ENCODE measurements around the gene CASK. TPM values are rescaled to one million over a fixed set of nuclear protein-coding genes. Genes with fewer than 3 reads are reported as not detected.
"Not testable (repeated sequence)": the region's sequence is repeated elsewhere in the genome, so short reads cannot be mapped to it uniquely, and the experiment has no call there.

Gene CASK
- total RNA-seq, 2 donors from 2014 or later = 88.3 to 112 TPM

DNA sequence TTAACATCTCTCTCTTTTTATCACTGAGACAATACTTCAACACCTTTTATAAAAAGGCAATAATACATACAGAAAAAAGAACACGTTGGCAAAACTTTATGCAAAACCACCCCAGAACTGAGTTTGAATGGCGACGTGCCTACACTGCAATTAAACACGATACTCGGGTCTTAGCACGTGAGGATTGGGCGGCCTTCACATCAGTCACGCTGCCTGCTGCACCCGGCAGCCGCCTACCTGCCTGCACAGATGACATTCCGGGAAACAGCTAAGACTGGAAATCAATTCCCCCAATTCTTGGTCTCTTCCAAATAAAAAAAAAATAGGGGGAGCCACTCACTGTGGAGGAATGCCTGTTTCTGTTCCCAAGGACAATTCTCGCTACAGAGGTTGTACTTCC lies 408.0 kb downstream of the CASK start:
- intact Hi-C loops (cut with DNase I, micrococcal nuclease) = no loop called here
- DNase-seq (no peak), ATAC-seq (no peak)

DNA sequence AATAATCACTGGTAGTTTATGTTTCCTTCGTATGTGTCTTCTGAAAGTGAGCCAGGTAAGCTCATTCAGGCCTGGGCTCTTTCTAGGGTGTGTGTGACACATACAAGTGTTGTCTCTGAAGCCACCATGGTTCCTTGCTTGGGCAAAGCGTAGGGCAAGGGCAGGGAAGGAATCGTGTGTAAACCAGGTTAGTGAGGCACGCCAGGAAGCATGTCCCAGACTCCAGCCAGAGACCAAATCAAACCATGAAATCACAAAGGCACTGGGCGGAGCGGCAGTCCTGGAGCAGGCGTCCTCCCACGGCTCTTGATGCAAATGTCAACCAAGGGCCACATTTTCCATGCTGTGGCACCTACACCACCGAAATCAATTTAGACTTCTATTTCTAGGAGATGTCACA lies 409.2 kb downstream of the CASK start:
- intact Hi-C loops (cut with DNase I, micrococcal nuclease) = no loop called here
- DNase-seq = no peak

DNA sequence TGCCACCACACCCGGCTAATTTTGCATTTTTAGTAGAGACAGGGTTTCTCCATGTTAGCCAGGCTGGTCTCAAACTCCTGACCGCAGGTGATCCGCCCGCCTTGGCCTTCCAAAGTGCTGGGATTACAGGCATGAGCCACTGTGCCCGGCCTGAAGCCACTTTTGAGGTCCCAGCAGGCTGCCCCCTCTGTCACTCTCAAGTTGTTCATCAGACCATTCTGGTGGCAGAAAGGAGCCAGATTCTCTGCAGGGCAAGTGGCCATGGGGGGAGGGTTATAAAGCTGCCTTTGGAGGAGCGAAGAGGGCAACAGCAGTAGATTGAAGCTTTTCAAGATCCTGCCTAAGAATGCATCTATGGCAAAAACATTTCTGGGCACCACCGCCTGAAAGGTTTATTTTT lies 410.5 kb downstream of the CASK start:
- intact Hi-C loops (cut with DNase I, micrococcal nuclease); DNase-seq; ATAC-seq: not testable (repeated sequence)

More for the DNA sequence above, 409.2 kb downstream of the CASK start:
- no peak for ATAC-seq

DNA sequence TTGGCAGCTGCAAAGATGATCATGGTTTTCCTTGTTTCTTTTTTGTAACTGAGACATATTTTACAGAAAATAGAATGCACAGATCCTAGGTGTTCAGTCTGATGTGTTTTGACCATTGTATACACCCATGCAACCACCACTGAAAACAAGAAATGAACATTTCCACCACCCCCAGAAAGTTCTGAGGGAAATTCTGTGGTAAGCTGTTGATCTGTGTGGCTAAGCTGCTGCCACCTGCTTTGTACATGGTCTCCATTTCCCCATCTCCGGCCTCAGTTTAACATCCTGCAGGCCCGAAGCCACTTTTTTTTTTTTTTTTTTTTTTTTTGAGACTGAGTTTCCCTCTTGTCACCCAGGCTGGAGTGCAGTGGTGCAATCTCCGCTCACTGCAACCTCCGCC lies 411.0 kb downstream of the CASK start:
- intact Hi-C loops (cut with DNase I, micrococcal nuclease) = no loop called here
- DNase-seq = no peak

DNA sequence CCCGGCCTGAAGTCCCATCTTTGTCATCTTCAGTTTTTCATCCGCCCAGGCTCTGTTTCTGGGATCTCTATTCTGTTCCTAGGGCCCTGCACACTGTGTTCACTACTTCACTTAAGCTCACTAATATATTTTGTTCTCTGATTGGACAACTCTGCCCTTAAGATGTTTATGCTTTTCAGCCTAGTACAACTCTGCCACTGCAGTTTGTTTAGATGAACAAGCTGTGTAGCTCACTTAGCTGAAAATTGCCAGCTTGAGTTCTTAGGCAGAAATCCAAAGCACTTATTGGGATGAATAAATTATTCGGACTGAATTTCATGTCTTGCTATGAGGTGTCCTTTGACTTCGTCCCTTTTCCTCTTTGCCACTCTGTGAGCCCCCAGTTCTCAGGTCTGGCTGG lies 415.4 kb downstream of the CASK start:
- intact Hi-C loops (cut with DNase I, micrococcal nuclease) = no loop called here
- DNase-seq (no peak), ATAC-seq (no peak)

More for the DNA sequence above, 411.0 kb downstream of the CASK start:
- ATAC-seq = no peak

DNA sequence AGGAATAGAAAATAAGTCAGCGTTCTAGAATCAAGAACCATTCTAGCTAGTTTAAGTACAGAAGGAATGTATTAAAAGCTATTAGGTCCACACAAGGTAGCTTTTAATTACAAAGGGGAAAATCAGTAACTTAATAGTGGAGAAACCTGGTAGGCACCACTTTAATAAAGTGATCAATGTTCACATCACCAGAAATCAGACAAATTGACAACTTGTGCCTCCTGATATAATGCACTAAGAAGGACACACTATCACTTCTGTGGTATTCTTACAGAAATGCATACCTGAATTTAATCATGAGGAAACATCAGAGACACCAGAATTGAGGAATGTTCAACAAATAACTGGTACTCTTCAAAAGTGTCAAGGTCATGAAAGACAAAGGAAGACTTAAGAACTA lies 421.4 kb downstream of the CASK start:
- DNase-seq (no peak), ATAC-seq (no peak)
- intact Hi-C loops (cut with DNase I, micrococcal nuclease) = no loop called here

DNA sequence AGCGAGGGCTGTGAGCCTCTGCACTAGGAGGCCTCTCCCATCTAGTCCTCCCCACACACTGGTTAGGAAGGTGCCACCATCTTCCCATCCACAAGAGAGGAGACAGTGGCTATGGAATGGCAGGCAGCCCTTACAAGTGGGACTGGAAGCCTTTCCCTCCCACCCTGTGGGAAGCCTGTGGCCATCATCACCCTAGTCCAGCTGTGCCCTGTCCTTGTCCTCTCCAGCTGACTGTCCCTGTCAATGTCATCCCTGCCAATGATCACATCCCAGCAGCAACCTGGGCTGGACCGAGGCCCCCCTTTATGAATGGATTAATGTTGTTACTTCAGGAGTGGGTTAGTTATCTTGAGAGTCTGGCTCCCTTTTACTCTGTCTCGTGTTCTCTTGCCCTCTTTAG lies 423.4 kb downstream of the CASK start:
- no peak for ATAC-seq
- DNase-seq = no peak
- intact Hi-C loops (cut with DNase I, micrococcal nuclease) = no loop called here

DNA sequence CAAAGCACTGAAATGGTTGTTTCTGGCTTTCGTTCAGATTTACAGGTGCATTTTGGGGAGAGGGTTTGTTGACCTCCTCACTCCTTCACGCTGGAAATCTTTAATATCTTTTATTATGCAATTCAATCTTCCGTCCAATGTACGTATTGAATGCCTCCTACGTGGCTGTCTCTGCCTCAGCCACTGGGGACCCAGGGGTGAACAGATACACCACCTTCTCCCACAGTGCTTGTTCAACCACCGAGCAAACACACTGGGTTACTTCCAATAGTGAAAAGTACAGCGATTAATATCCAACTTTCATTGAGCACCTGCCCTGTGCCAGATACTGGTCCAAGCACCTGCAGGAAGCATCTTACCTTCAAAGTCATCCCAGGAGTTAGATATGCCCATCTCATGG lies 424.2 kb downstream of the CASK start:
- DNase-seq = no peak
- ATAC-seq = no peak
- intact Hi-C loops (cut with DNase I, micrococcal nuclease) = no loop called here

DNA sequence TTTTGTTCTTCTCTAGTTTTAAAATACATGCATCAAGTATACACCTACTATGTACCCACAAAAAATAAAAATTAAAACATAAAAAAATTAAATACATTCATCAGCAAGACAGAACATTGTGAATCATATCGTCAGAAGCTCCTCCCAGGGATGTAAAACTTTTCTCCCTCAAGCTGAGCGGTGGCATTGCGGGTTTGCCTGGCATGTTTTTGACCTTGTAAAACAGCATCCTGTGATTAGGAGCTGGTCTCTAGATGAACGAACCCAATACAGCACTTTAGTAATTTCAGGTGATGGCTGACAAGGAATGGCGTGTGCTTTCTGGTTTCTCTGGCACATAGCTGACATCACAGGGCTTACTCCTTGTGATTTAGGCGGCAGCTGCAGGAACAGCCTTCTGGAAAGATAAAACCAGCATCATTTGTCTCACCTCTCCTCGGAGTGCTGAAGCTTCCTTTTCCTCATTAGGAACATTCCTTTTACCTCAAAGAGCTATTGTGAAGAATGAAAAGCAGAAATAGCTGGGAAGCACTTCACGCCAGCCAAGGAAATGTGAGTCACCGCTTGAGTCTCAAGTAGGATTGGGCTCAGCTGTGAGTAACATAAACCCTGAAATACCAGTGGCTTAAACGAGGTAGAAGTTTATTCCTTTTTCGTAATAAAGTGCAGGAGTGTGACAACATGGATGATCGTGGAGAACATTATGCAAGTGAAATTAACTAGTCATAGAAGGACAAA lies 431.9 kb downstream of the CASK start:
- no peak for ATAC-seq
- DNase-seq = no peak
- intact Hi-C loops (cut with DNase I, micrococcal nuclease) = no loop called here

DNA sequence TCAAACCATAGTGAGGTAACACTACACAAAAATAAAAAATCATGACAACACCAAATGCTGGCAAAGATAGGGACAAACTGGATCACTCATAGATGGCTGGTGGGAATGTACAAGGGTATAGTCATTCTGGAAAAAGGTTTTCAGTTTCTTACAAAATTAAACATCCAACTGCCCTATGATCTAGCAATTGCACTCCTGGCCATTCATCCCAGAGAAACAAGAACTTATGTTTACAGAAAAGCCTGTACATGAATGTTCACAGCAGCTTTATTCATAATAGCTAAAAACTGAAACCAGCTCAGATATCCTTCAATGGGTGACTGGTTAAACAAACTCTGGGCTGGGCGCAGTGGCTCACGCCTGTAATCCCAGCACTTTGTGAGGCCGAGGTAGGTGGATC lies 432.9 kb downstream of the CASK start:
- ATAC-seq (no peak), DNase-seq (no peak)
- intact Hi-C loops (cut with DNase I, micrococcal nuclease) = no loop called here

DNA sequence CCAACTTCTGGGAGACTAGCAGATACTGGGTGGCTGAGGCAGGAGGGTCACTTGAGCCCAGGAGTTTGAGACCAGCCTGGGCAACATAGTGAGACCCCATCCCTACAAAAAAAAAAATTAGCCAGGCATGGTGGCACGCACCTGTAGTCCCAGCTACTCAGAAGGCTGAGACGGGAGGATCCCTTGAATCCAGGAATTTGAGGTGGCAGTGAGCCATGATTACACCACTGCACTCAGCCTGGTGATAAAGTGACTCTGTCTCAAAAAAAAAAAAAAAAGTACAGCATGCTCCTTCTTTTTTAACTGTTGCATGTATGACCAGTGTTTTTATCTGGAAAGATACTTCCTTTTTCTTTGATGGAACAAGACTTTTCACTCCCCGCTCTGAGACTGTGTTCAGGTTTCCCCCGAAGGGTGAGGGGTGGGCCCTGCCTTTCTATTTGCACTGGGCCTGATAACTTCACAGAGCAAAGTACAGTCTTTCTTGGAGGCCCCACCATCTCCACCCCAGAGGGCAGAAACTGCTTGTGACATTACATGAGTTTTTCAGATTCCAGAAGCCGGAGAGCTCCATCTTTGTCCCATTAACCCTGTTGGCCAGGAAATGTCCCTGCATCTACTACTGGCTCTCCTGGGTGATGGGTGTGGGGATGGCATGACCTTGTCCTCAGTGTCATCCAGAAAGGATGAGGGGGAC lies 441.1 kb downstream of the CASK start:
- ATAC-seq (peak; percentile 66), DNase-seq (no peak)

DNA sequence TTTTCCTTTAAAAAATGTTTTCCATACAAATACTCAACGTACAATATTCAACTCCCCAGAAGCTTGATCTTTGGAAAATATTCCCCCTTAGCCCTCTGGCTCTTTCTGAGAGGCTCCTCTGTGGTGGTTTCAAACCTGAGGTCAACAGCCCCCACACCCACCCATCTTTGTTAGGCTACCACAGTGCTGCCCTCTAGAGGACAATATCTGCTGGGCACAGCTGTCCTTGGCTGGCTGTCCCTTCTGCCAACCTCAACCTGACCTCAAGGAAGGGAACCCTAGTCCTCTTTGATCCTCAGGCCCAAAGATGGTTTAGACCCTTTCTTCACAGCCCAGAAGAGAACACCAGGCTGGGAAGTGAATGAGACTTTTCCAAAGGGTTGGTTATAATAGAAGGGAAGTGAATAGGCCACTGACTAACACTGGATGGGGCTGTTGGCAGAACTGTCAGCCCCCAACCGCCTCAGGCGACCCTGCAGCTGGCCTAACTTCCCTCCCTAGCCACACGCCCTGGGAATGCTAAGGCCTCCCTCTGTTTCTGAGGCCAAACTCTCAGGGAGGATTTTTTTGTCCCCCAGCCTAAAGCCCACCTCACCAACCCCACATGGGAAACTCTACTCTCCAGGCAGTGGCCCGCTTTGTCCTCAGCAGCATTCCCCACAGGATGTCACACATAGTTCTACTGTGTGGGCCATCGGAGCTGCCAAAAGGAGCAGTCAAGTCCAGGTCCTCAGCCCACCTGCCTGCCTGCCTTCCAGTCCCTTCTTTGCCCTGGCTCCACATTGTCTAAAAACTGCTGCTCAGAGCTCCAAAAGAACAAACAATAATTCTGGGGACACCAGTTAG lies 441.9 kb downstream of the CASK start:
- ATAC-seq (peak; percentile 44), DNase-seq (no peak)
- intact Hi-C loops (cut with DNase I, micrococcal nuclease) = no loop called here

More for the DNA sequence above, 441.1 kb downstream of the CASK start:
- intact Hi-C loops (cut with DNase I, micrococcal nuclease) = no loop called here

DNA sequence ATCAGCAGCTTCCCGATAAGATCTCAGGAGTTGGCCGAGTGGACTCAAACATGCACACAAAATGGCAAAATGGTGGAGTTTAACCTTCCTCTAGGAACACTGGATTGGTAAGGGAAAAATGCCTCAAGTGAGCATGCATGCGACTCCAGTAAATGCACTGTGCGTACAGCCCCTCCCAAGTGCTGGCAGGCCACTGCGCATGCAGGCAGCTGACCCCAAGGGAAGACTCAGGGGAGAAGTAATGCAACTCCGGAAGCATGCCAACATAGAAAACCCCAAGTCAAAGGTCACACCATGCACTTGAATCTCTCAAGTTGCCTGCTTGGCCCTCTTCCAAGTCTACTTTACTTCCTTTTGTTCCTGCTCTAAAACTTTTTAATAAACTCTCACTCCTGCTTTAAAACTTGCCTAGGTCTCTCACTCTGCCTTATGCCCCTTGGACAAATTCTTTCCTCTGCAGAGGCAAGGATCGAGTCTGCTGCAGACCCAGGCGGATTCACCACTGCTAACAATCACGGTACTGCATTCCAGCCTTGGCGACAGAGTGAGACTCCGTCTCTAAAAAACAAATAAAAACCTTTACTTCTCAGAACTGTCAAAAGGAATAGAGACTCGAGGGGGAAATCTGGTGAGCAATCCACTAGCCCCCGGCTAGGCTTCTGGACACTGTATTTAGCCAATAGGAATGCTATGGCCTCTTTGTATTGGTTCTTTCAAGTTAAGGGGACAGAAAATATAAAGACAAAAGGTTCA lies 442.7 kb downstream of the CASK start:
- intact Hi-C loops (cut with DNase I, micrococcal nuclease) = no loop called here
- peak; percentile 46 for ATAC-seq

DNA sequence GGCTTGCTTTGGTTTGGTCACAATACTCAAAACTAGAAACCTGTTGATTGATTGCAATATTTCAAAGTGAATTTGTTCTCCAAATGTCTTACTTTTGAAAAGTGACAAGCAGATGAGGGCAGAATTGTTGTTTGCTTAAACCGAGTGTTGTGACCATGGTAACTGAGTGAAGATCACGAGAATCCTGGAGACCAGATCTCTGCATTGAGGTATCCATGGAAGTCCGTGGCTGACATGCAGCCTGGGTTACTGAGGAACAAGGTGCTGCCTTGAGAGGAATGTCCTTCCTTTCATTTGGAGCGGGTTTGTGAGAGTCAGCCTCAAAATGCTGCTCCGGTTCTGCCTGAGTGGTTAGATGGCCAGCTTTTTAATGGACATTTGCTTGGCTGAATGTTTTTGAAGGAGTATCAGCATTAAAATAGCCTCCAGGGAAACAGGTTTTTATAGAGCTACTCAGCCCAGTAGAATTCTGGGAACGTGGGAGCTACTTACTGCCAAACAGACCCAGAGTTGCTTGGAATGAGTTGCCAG lies 444.9 kb downstream of the CASK start:
- ATAC-seq (no peak), DNase-seq (no peak)
- intact Hi-C loops (cut with DNase I, micrococcal nuclease) = no loop called here

More for the DNA sequence above, 442.7 kb downstream of the CASK start:
- DNase-seq = no peak

DNA sequence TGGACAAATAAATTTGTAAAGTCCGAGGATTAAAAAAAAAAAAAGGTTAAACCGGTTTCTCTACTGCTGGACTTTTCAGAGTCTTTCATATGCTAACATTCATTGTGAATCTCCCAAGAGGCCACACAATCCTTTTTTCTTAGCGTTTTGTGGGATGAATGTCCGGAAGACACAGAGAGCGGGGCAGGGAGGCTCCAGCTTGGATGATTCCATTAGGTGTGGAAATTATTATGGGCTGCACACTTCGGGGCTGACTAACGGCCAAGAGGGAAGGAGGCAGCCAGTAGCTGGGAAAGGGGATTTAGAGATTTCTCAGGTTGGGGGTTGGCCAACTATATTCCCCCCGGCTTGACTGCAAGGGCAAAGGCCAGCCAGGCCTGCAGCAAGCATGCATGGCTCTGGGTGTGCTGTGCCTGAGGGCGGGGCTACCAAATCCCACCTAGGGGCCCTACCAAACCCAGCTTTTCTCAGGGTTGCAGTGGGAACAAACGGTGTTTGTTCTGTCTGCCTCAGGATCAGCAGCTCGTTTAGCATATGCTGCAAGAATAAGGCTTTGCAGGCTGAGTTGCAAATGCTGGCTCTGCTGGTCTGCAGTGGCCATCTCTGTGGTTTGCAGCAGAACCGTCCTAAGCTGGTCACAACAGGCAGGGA lies 447.6 kb downstream of the CASK start:
- DNase-seq (no peak), ATAC-seq (no peak)
- intact Hi-C loops (cut with DNase I, micrococcal nuclease) = no loop called here

DNA sequence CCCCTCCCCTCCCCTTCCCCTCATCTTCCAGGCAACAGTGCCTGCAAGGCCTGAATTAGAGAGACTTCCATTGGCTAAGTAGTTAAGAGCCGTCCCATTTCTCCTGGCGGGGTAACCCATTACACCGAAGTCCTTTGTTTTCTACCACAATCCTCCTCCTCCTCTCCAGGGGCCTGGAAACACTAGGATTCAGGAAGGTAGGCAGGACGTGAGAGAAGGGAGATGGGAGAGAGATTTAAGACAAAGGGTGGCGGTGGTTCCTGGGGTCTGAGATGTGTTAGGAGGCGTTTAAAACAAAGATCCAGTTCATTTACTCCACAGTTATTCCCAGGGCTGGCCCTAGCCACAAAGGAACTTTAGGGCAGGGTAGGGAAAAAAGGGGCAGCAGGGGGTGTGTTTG lies 448.2 kb downstream of the CASK start:
- intact Hi-C loops (cut with DNase I, micrococcal nuclease) = no loop called here
- DNase-seq (no peak), ATAC-seq (no peak)

DNA sequence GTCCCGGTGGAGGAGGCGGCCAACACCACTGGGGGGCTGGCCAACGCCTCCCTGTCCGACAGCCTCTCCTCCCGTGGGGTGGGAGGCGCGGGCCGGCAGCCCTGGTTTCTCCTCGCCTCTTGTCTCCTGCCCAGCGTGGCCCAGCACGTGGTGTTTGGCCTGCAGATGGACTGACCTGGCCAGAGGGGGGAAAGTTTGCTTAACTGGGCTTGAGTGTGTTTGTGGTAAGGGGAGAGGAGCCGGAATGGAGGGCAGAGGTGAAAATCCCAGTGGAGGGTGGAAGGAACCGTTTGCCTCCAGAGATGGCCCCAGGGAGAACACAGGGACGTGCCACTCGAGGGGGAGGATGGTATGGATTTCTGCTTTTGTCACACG lies 448.6 kb downstream of the CASK start:
- DNase-seq (no peak), ATAC-seq (no peak)
- intact Hi-C loops (cut with DNase I, micrococcal nuclease) = no loop called here

DNA sequence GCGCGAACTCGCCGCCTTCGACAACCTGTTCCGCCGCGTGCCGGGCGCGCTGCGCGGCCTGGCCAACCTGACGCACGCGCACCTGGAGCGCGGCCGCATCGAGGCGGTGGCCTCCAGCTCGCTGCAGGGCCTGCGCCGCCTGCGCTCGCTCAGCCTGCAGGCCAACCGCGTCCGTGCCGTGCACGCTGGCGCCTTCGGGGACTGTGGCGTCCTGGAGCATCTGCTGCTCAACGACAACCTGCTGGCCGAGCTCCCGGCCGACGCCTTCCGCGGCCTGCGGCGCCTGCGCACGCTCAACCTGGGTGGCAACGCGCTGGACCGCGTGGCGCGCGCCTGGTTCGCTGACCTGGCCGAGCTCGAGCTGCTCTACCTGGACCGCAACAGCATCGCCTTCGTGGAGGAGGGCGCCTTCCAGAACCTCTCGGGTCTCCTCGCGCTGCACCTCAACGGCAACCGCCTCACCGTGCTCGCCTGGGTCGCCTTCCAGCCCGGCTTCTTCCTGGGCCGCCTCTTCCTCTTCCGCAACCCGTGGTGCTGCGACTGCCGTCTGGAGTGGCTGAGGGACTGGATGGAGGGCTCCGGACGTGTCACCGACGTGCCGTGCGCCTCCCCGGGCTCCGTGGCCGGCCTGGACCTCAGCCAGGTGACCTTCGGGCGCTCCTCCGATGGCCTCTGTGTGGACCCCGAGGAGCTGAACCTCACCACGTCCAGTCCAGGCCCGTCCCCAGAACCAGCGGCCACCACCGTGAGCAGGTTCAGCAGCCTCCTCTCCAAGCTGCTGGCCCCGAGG lies 449.2 kb downstream of the CASK start:
- DNase-seq (no peak), ATAC-seq (no peak)
- intact Hi-C loops (cut with DNase I, micrococcal nuclease) = no loop called here

Measured in left colon (tissue), 2 donors.